ENCODE data around the gene HYLS1.

HYLS1 gene

GRCh38 chr11:125949271-125950177 lies 62.1 kb downstream of the HYLS1 start:
- WGBS (ENCODE audit: insufficient coverage), result 94% methylated on average over 19 of the region's 22 CpGs
- CTCF ChIA-PET, result interaction anchor here (0.8 to 2.0 kb wide), 4 partner anchors 9 to 32 kb away, joined by 3 to 4 read pairs (median 3); no protein-coding TSS in a partner anchor

GRCh38 chr11:125950178-125950490 lies 62.7 kb downstream of the HYLS1 start:
- no peak overlapping the region for H3K4me3 ChIP-seq (ENCODE audit: control insufficient read depth in 1 of 7, extremely low read depth in 1 of 7, insufficient read depth in 4 of 7, low read depth in 2 of 7, low read length in 6 of 7)
- WGBS (ENCODE audit: insufficient coverage), result 92% methylated on average over 9 of the region's 11 CpGs
- ChIA-PET CTCF (interaction anchor here (1.0 to 2.0 kb wide), 3 partner anchors 8 to 25 kb away, joined by 3 to 4 read pairs (median 3); no protein-coding TSS in a partner anchor), POLR2A (no interaction called here)
- no peaks in the 10 kb centered on the region for H3K9me3 ChIP-seq (ENCODE audit: control extremely low read depth in 1 of 5, control insufficient read depth in 4 of 5, insufficient read depth in 2 of 5, low read depth in 1 of 5, low read length in 4 of 5)
- no peak for DNase-seq
- H3K4me1 ChIP-seq (ENCODE audit: control extremely low read depth in 1 of 4, control insufficient read depth in 4 of 4, insufficient read depth in 4 of 4, low read length in 3 of 4), result no peaks in the 10 kb centered on the region
- H3K27ac ChIP-seq (ENCODE audit: insufficient read depth in 1 of 2, low read depth in 1 of 2, low read length in 2 of 2, poor library complexity in 1 of 2, severe bottlenecking in 2 of 2), result no peak overlapping the region
- H3K27me3 ChIP-seq (replicated peaks in 2 of 5; ENCODE audit: control insufficient read depth in 4 of 5, insufficient read depth in 5 of 5, low read length in 4 of 5), result peaks cover 0 to 23% (median 5%) of the 10 kb centered on the region in 5 experiments
- no peaks in the 10 kb centered on the region for H3K36me3 ChIP-seq (ENCODE audit: control insufficient read depth in 4 of 4, insufficient read depth in 4 of 4, low read length in 3 of 4)

More at GRCh38 chr11:125949271-125950177, 62.1 kb downstream of the HYLS1 start:
- Histone ChIP-seq H3K9me3 (ENCODE audit: control extremely low read depth in 1 of 5, control insufficient read depth in 4 of 5, insufficient read depth in 2 of 5, low read depth in 1 of 5, low read length in 4 of 5) (no peaks in the 10 kb centered on the region), H3K36me3 (ENCODE audit: control insufficient read depth in 4 of 4, insufficient read depth in 4 of 4, low read length in 3 of 4) (no peaks in the 10 kb centered on the region), H3K27me3 (replicated peaks in 2 of 5; ENCODE audit: control insufficient read depth in 4 of 5, insufficient read depth in 5 of 5, low read length in 4 of 5) (peaks cover 0 to 27% (median 5%) of the 10 kb centered on the region in 5 experiments), H3K4me1 (ENCODE audit: control extremely low read depth in 1 of 4, control insufficient read depth in 4 of 4, insufficient read depth in 4 of 4, low read length in 3 of 4) (no peaks in the 10 kb centered on the region), H3K27ac (ENCODE audit: insufficient read depth in 1 of 2, low read depth in 1 of 2, low read length in 2 of 2, poor library complexity in 1 of 2, severe bottlenecking in 2 of 2) (no peak overlapping the region), H3K4me3 (ENCODE audit: control insufficient read depth in 1 of 7, extremely low read depth in 1 of 7, insufficient read depth in 4 of 7, low read depth in 2 of 7, low read length in 6 of 7) (no peak overlapping the region)
- POLR2A ChIA-PET, result no interaction called here
- no peak for DNase-seq

Measured in common myeloid progenitor, CD34-positive (primary cell).